ENCODE measurements around the gene GRB2. TPM values are rescaled to one million over a fixed set of nuclear protein-coding genes. Genes with fewer than 3 reads are reported as not detected.

The GRB2 gene
- polyA plus RNA-seq, 2 of the 4 experiments (the other 2 are of a cell fraction): 91.4 to 91.9 TPM

GRCh38 chr17:75404731-75405364 is 630 bp downstream of the GRB2 start (continued):
- TF ChIP-seq TP53 (CRISPR knock-in tag; IDR thresholded peaks at IDR 0.05): no peak
- no peak for TF ChIP-seq CBX2 (IDR thresholded peaks at IDR 0.05; ENCODE audit: borderline replicate concordance, low read depth)
- no peak for TF ChIP-seq HOXA7 (CRISPR knock-in tag; IDR thresholded peaks at IDR 0.05)

DNA sequence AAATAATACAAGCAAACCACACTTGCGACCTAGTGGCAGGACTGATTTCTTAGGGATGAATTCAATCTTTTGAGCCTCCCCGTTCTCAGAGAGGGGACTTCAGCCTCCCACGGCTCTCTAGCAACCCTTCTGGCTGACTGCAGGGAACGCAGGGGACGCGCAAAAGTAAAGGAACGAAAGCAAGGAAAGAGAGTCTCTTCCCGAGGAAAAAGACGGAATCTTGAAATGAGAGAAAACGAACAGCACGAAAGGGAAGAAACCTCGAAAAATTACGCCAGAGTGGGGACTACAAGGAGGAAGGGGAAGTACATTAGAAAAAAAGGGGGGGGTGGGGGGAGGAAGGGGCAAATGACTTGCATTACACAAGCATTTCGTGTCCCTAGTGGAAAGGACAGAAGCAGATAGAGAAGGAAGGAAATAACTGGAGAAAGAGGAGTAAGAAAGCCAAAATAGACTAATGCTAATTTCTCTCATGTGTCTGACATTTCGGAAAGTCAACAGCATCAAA is 1.2 kb downstream of the GRB2 start:
- TF ChIP-seq ATOH8 (CRISPR knock-in tag; IDR thresholded peaks at IDR 0.05; ENCODE audit: low read depth): no peak
- TF ChIP-seq, protein P1, sequence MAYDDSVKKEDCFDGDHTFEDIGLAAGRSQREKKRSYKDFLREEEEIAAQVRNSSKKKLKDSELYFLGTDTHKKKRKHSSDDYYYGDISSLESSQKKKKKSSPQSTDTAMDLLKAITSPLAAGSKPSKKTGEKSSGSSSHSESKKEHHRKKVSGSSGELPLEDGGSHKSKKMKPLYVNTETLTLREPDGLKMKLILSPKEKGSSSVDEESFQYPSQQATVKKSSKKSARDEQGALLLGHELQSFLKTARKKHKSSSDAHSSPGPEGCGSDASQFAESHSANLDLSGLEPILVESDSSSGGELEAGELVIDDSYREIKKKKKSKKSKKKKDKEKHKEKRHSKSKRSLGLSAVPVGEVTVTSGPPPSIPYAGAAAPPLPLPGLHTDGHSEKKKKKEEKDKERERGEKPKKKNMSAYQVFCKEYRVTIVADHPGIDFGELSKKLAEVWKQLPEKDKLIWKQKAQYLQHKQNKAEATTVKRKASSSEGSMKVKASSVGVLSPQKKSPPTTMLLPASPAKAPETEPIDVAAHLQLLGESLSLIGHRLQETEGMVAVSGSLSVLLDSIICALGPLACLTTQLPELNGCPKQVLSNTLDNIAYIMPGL (CRISPR knock-in tag; IDR thresholded peaks at IDR 0.05; ENCODE audit: borderline replicate concordance): peak; percentile 76
- TF ChIP-seq ZFP36 (IDR thresholded peaks at IDR 0.05; ENCODE audit: borderline replicate concordance, partially characterized antibody): no peak
- 0 out of 4 replicates have a peak, but pooled peaks have one; percentile 7 to 25 for TF ChIP-seq CEBPB (IDR thresholded peaks at IDR 0.05)
- no peak for TF ChIP-seq ESRRA (IDR thresholded peaks at IDR 0.05; ENCODE audit: borderline replicate concordance, low read length)
- TF ChIP-seq SMC3 (IDR thresholded peaks at IDR 0.05): peak; percentile 68
- TF ChIP-seq HOXA7 (CRISPR knock-in tag; IDR thresholded peaks at IDR 0.05): no peak
- no peak for TF ChIP-seq CHD4 (IDR thresholded peaks at IDR 0.05; ENCODE audit: borderline replicate concordance)
- peak; percentile 78 for TF ChIP-seq CTCF (IDR thresholded peaks at IDR 0.05)
- 0 out of 2 replicates have a peak, but pooled peaks have one; percentile 14 for TF ChIP-seq NFE2L2 (conservative IDR thresholded peaks at IDR 0.05; ENCODE audit: low read length)
- no peak for TF ChIP-seq ZSCAN20 (CRISPR knock-in tag; IDR thresholded peaks at IDR 0.05)
- TF ChIP-seq RAD21 (conservative IDR thresholded peaks at IDR 0.05 in 1 of 2, IDR thresholded peaks at IDR 0.05 in 1 of 2): peak; percentile 78 to 89
- no peak for TF ChIP-seq EHF (CRISPR knock-in tag; IDR thresholded peaks at IDR 0.05)
- TF ChIP-seq HOXB13 (CRISPR knock-in tag; IDR thresholded peaks at IDR 0.05; ENCODE audit: low read depth): no peak
- no peak for TF ChIP-seq JUNB (IDR thresholded peaks at IDR 0.05)
- peak; percentile 74 to 79 for ATAC-seq
- H3K9me3 ChIP-seq: no peaks in the 10 kb centered on the region
- peaks cover 13% of the 10 kb centered on the region; the same call in 1 of the 3 replicates for H3K4me1 ChIP-seq
- peak overlapping the region; percentile 91 to 95 for H3K27ac ChIP-seq
- peak overlapping the region; percentile 96 for H3K4me3 ChIP-seq
- 2% methylated on average over 15 of the region's 15 CpGs for WGBS (ENCODE audit: missing lambda C conversion rate)
- FAIRE-seq: peak; percentile 72
- CTCF ChIA-PET: interaction anchor here (0.7 to 13.5 kb wide), 14 partner anchors 8 to 137 kb away, joined by 3 to 272 read pairs (median 4); no protein-coding TSS in a partner anchor
- peak overlapping the region; percentile 87 for H3K4me2 ChIP-seq
- POLR2A ChIA-PET: interaction anchor here (1.8 kb wide), 1 partner anchor 10 kb away, joined by 19 read pairs; no protein-coding TSS in a partner anchor
- DNase-seq (ENCODE audit: low read depth in 1 of 2, low spot score in 1 of 2): peak; percentile 86 to 89

DNA sequence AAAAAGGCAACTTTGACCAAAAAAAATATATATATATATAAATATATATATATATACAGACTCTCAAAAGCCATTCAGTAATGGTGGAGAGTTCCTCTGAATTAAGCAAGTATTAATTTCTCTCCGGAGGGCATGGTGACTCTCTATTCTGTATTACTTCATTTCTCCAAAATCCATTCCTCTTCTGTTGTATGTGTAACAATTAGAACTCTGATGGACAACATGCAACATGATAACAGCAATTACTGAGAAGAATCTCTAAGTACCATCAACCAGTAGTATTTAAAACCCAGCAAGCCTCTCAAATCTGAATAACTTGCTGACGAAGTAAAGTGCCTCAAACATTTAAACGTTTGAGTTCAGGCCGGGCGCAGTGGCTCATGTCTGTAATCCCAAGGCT is 2.3 kb downstream of the GRB2 start:
- H3K27ac ChIP-seq: no peak overlapping the region
- 82% methylated on average over 5 of the region's 5 CpGs for WGBS (ENCODE audit: missing lambda C conversion rate)
- DNase-seq (ENCODE audit: low read depth in 1 of 2, low spot score in 1 of 2) (no peak), ATAC-seq (no peak), FAIRE-seq (no peak)
- CTCF ChIA-PET: interaction anchor here (0.6 to 13.5 kb wide), 10 partner anchors 9 to 136 kb away, joined by 3 to 272 read pairs (median 4); no protein-coding TSS in a partner anchor
- H3K9me3 ChIP-seq: no peaks in the 10 kb centered on the region
- POLR2A ChIA-PET: no interaction called here
- H3K4me1 ChIP-seq: peaks cover 13% of the 10 kb centered on the region; the same call in 1 of the 3 replicates
- H3K4me2 ChIP-seq: peak overlapping the region; percentile 87
- no peak for TF ChIP-seq MYC (IDR thresholded peaks at IDR 0.05; ENCODE audit: borderline replicate concordance, low read length)
- no peak for TF ChIP-seq GATA3 (IDR thresholded peaks at IDR 0.05; ENCODE audit: borderline replicate concordance)
- TF ChIP-seq KDM1A (IDR thresholded peaks at IDR 0.05; ENCODE audit: low read depth): no peak
- TF ChIP-seq NFE2L2 (conservative IDR thresholded peaks at IDR 0.05; ENCODE audit: low read length): no peak
- no peak for TF ChIP-seq FOSB (CRISPR knock-in tag; IDR thresholded peaks at IDR 0.05)
- TF ChIP-seq, protein P2, sequence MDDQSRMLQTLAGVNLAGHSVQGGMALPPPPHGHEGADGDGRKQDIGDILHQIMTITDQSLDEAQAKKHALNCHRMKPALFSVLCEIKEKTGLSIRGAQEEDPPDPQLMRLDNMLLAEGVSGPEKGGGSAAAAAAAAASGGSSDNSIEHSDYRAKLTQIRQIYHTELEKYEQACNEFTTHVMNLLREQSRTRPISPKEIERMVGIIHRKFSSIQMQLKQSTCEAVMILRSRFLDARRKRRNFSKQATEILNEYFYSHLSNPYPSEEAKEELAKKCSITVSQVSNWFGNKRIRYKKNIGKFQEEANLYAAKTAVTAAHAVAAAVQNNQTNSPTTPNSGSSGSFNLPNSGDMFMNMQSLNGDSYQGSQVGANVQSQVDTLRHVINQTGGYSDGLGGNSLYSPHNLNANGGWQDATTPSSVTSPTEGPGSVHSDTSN (IDR thresholded peaks at IDR 0.05): no peak
- no peak for TF ChIP-seq CHD2 (IDR thresholded peaks at IDR 0.05; ENCODE audit: low read length, partially characterized antibody)
- TF ChIP-seq CHD4 (IDR thresholded peaks at IDR 0.05; ENCODE audit: borderline replicate concordance): no peak
- no peak for TF ChIP-seq ZNF302 (CRISPR knock-in tag; IDR thresholded peaks at IDR 0.05)
- no peak overlapping the region for H3K4me3 ChIP-seq
